ENCODE data around the gene TGM4.
A peak's percentile ranks its signal among the peaks of the same experiment; 100 is the strongest.
"Not testable (repeated sequence)": the region's sequence is repeated elsewhere in the genome, so short reads cannot be mapped to it uniquely, and the experiment has no call there.

The TGM4 gene

GRCh38 chr3:44932271-44932670, 57.9 kb downstream of the TGM4 start:
- peaks cover 27% of the 10 kb centered on the region for H3K36me3 Mint-ChIP-seq (ENCODE audit: low read depth)
- no peak overlapping the region for H3K27ac Mint-ChIP-seq
- no peaks in the 10 kb centered on the region for H3K27me3 Mint-ChIP-seq (ENCODE audit: low read depth)
- peaks cover 18% of the 10 kb centered on the region for H3K4me1 Mint-ChIP-seq (ENCODE audit: low read depth)
- no peak for DNase-seq (ENCODE audit: low spot score)
- no peak overlapping the region for H3K4me3 Mint-ChIP-seq
- no peaks in the 10 kb centered on the region for H3K9me3 Mint-ChIP-seq

DNA sequence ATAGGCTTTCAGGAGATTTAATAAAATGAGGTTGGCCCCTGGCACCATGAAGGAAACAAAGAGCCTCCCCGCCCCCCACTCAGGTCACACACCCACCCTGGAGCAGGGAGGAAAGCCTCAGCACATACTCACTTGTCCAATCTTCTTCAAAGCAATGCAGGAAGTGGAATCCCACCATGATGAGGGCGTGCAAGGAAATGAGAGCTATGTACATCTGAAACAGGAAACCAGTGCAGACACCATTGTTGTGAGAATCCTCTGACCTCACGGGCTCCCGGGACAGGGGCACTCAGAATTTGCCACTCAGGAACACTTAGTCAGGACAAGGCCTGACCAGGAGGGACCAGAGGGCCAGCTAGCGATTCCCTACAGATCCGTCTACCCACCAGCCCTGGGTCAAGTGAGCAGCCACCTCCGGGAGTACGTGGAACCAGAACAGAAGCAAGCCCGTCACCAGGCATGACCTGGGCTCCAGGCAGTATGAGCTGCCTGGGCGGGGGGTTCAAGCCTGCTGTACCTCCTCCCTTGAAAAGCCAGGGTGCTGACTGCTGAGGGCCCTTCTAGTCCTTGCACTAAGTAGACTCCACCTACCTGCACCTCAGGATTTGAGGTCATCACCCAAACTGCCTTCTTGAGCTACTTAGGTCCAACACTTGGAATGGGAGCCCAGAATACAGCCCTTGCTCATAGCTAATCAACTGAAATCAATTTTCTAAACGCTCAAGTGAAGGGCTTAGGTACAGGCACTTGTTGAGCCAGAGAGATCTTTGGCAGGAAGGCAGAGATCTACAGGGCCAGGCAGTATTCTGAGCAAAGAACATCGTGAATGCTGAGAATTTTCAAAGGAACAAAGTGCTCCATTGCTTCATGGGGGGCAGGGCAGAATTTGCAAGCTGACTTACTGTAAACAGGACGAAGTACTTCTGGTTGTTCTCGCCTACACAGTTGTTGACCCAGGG, 58.9 kb downstream of the TGM4 start:
- no peaks in the 10 kb centered on the region for H3K9me3 Mint-ChIP-seq
- peaks cover 18% of the 10 kb centered on the region for H3K4me1 Mint-ChIP-seq (ENCODE audit: low read depth)
- H3K27ac Mint-ChIP-seq, result peak overlapping the region; percentile 55
- no peak for DNase-seq (ENCODE audit: low spot score)
- no peaks in the 10 kb centered on the region for H3K27me3 Mint-ChIP-seq (ENCODE audit: low read depth)
- H3K4me3 Mint-ChIP-seq, result no peak overlapping the region
- H3K36me3 Mint-ChIP-seq (ENCODE audit: low read depth), result peaks cover 33% of the 10 kb centered on the region

- Mint-ChIP-seq H3K36me3 (ENCODE audit: low read depth) (peaks cover 37% of the 10 kb centered on the region), H3K27ac (no peak overlapping the region), H3K9me3 (no peaks in the 10 kb centered on the region), H3K27me3 (ENCODE audit: low read depth) (no peaks in the 10 kb centered on the region), H3K4me1 (ENCODE audit: low read depth) (peaks cover 9% of the 10 kb centered on the region), H3K4me3 (no peak overlapping the region)
- DNase-seq (ENCODE audit: low spot score), result no peak
These were observed 65.2 kb downstream of the TGM4 start for GRCh38 chr3:44939581-44940036.

DNA sequence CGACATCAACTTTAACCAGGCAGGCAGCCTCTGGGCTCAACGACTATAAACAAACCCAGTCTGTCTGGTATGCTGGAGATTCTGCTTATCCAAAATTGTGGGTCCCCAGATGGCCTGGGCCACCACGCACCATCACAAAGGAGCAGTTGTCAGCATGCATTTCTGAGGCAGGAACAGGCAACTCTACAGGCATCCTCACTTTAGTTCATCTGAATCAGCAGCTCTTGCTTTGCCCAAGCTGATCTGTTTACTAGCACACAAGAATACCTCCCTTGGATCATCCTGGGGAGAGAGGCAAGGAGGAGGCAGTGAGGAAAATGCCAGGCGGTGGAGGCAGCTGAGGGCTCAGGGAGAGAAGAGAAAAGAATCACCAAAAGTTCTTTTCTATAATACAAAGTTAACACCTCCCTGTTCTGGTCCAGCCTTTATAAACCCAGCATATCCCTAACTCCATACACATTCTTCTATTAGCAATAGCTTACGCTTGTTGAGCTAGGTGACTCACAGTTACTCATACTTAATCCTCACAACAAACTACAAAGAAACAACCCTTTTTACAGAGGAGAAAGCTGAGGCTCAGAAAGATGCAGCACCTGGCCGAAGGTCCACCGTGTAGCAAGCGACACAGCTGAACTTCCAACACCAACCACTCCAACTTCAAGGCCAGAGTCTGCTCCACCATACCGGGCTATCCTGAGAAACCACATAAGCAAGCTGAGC, 68.0 kb downstream of the TGM4 start:
- DNase-seq (ENCODE audit: low spot score), result no peak
- Mint-ChIP-seq H3K27me3 (ENCODE audit: low read depth) (no peaks in the 10 kb centered on the region), H3K9me3 (no peaks in the 10 kb centered on the region), H3K4me1 (ENCODE audit: low read depth) (no peaks in the 10 kb centered on the region), H3K27ac (no peak overlapping the region), H3K4me3 (no peak overlapping the region), H3K36me3 (ENCODE audit: low read depth) (peaks cover 30% of the 10 kb centered on the region)

GRCh38 chr3:44948239-44948638, 73.8 kb downstream of the TGM4 start:
- Mint-ChIP-seq H3K27me3 (ENCODE audit: low read depth) (no peaks in the 10 kb centered on the region), H3K4me1 (ENCODE audit: low read depth) (peaks cover 3% of the 10 kb centered on the region), H3K36me3 (ENCODE audit: low read depth) (peaks cover 5% of the 10 kb centered on the region), H3K27ac (no peak overlapping the region), H3K9me3 (no peaks in the 10 kb centered on the region), H3K4me3 (no peak overlapping the region)
- no peak for DNase-seq (ENCODE audit: low spot score)

GRCh38 chr3:44949770-44950169, 75.4 kb downstream of the TGM4 start:
- H3K9me3 Mint-ChIP-seq; H3K4me1 Mint-ChIP-seq (ENCODE audit: low read depth); H3K27ac Mint-ChIP-seq; H3K27me3 Mint-ChIP-seq (ENCODE audit: low read depth); H3K36me3 Mint-ChIP-seq (ENCODE audit: low read depth); H3K4me3 Mint-ChIP-seq; DNase-seq (ENCODE audit: low spot score): not testable (repeated sequence)

GRCh38 chr3:44950275-44950734, 75.9 kb downstream of the TGM4 start:
- H3K27ac Mint-ChIP-seq, result no peak overlapping the region
- H3K4me3 Mint-ChIP-seq, result no peak overlapping the region
- no peak for DNase-seq (ENCODE audit: low spot score)
- H3K36me3 Mint-ChIP-seq (ENCODE audit: low read depth), result no peaks in the 10 kb centered on the region
- H3K27me3 Mint-ChIP-seq (ENCODE audit: low read depth), result no peaks in the 10 kb centered on the region
- no peaks in the 10 kb centered on the region for H3K9me3 Mint-ChIP-seq
- peaks cover 3% of the 10 kb centered on the region for H3K4me1 Mint-ChIP-seq (ENCODE audit: low read depth)

- Mint-ChIP-seq H3K27ac (no peak overlapping the region), H3K27me3 (ENCODE audit: low read depth) (no peaks in the 10 kb centered on the region), H3K4me1 (ENCODE audit: low read depth) (peaks cover 5% of the 10 kb centered on the region), H3K4me3 (no peak overlapping the region), H3K9me3 (no peaks in the 10 kb centered on the region), H3K36me3 (ENCODE audit: low read depth) (peaks cover 2% of the 10 kb centered on the region)
- no peak for DNase-seq (ENCODE audit: low spot score)
These were observed 78.3 kb downstream of the TGM4 start for GRCh38 chr3:44952689-44953088.

DNA sequence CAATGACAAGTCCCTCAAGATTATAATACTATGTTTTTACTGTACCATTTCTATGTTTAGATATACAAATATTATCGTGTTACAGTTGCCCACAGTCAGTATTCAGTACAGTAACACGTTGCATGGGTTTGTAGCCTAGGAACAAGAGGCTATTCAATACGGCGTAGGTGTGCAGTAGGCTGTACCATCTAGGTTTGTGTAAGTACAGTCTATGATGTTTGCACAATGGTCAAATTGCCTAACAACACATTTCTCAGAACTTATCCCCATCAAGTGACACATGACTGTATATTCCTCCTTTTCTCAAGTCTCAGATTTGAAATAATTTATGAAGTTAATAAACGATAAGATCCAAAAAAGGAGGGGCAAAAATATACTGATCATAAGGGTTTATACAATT, 79.9 kb downstream of the TGM4 start:
- DNase-seq (ENCODE audit: low spot score), result no peak
- Mint-ChIP-seq H3K9me3 (no peaks in the 10 kb centered on the region), H3K27ac (no peak overlapping the region), H3K4me3 (no peak overlapping the region), H3K36me3 (ENCODE audit: low read depth) (peaks cover 4% of the 10 kb centered on the region), H3K27me3 (ENCODE audit: low read depth) (no peaks in the 10 kb centered on the region), H3K4me1 (ENCODE audit: low read depth) (peaks cover 5% of the 10 kb centered on the region)

GRCh38 chr3:44954962-44955361, 80.6 kb downstream of the TGM4 start:
- Mint-ChIP-seq H3K27ac (no peak overlapping the region), H3K4me1 (ENCODE audit: low read depth) (peaks cover 5% of the 10 kb centered on the region), H3K9me3 (no peaks in the 10 kb centered on the region), H3K4me3 (no peak overlapping the region), H3K36me3 (ENCODE audit: low read depth) (peaks cover 4% of the 10 kb centered on the region), H3K27me3 (ENCODE audit: low read depth) (no peaks in the 10 kb centered on the region)
- no peak for DNase-seq (ENCODE audit: low spot score)

- Mint-ChIP-seq H3K4me3 (no peak overlapping the region), H3K9me3 (no peaks in the 10 kb centered on the region), H3K27ac (no peak overlapping the region), H3K27me3 (ENCODE audit: low read depth) (no peaks in the 10 kb centered on the region), H3K4me1 (ENCODE audit: low read depth) (peaks cover 5% of the 10 kb centered on the region), H3K36me3 (ENCODE audit: low read depth) (peaks cover 4% of the 10 kb centered on the region)
- DNase-seq (ENCODE audit: low spot score), result no peak
These were observed 81.5 kb downstream of the TGM4 start for GRCh38 chr3:44955917-44956316.

DNA sequence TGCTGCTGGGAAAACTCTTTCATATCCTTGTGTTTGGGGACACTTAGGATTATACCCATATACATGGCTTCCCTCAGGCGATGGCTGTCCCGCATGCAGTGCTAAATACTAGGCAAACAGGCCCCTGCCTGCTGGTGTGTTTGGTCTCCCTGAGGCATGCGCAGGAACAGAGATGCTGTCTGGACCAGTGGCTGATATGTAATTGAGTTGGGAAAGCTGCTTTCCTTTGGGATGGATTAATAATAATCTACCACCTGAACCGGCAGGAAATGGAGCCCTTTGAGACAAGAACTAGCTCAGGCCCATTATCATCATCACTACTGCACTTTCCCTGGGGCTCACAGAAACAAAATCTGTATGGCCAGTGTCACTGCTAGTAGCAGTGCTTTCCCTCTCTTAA, 83.6 kb downstream of the TGM4 start:
- Mint-ChIP-seq H3K27ac (no peak overlapping the region), H3K4me1 (ENCODE audit: low read depth) (peaks cover 7% of the 10 kb centered on the region)
- no peak for DNase-seq (ENCODE audit: low spot score)

GRCh38 chr3:44958386-44958785, 84.0 kb downstream of the TGM4 start:
- Mint-ChIP-seq H3K27ac (no peak overlapping the region), H3K9me3 (no peaks in the 10 kb centered on the region), H3K4me1 (ENCODE audit: low read depth) (peaks cover 7% of the 10 kb centered on the region), H3K36me3 (ENCODE audit: low read depth) (peaks cover 4% of the 10 kb centered on the region), H3K27me3 (ENCODE audit: low read depth) (no peaks in the 10 kb centered on the region), H3K4me3 (no peak overlapping the region)
- no peak for DNase-seq (ENCODE audit: low spot score)

More for the DNA sequence above, 83.6 kb downstream of the TGM4 start:
- H3K36me3 Mint-ChIP-seq (ENCODE audit: low read depth), result peaks cover 4% of the 10 kb centered on the region
- no peak overlapping the region for H3K4me3 Mint-ChIP-seq
- no peaks in the 10 kb centered on the region for H3K9me3 Mint-ChIP-seq
- no peaks in the 10 kb centered on the region for H3K27me3 Mint-ChIP-seq (ENCODE audit: low read depth)

DNA sequence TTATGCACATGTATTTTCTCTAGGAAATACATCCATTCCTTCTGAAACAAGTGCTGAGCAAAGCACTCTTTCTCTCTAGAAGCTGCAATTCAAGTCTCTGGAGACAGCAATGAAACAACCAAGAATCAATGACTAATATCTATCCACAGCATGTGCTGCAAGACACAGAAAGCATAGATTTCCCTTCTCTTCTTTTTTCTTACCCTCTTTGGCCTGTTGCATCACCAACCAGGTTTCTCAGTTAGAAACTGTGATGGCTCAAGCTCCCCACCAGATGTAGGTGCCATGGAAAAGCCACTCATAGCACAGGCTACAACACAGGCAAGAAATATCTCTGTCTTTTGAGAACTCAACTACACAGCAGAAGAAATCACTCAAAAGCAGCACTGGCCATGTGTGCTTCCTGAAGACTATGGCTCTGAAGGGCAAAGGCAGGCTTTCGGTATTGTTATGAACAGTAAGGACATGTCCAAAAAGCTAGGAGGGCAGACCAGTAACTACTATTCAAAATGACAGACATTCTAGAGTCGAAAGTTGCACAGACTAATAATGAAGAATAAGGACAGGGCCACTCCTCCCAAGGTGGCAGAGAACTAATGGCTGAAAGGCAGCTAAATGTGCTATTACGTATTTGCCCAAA, 86.1 kb downstream of the TGM4 start:
- H3K4me1 Mint-ChIP-seq (ENCODE audit: low read depth), result peaks cover 11% of the 10 kb centered on the region
- H3K27ac Mint-ChIP-seq, result no peak overlapping the region
- H3K4me3 Mint-ChIP-seq, result no peak overlapping the region
- no peaks in the 10 kb centered on the region for H3K9me3 Mint-ChIP-seq
- no peaks in the 10 kb centered on the region for H3K27me3 Mint-ChIP-seq (ENCODE audit: low read depth)
- H3K36me3 Mint-ChIP-seq (ENCODE audit: low read depth), result peaks cover 4% of the 10 kb centered on the region
- DNase-seq (ENCODE audit: low spot score), result no peak

Data from T-helper 2 cell treated with Interferon-gamma antibody and Interleukin-4, amounts not matched to agents 5 μg/mL and 100 μg/mL, for 36 hours (primary cell).